PC-9 (cell line): ENCODE results near the gene AKAP7. TPM values are rescaled to one million over a fixed set of nuclear protein-coding genes. Genes with fewer than 3 reads are reported as not detected.

ENCODE experiments used
- BruUV-seq: library from RNA; stranded (reverse); fragments of 400-500 nt; replicated peaks from 2 replicates; lab custom pipeline; 2021; lab: Mats Ljungman, UMichigan
- CTCF ChIA-PET: fragments of 300-600 bp; sonication (Branson Sonifier 250); formaldehyde crosslinking; loops from one replicate; lab custom pipeline; 2022; ENCODE audit warnings: antibody characterized with exemption; lab: Charles Lee
- POLR2A ChIA-PET: fragments of 300-600 bp; sonication (Branson Sonifier 250); formaldehyde crosslinking; loops from one replicate; lab custom pipeline; 2022; ENCODE audit warnings: antibody characterized with exemption; ENCODE audit not compliant: unreplicated experiment; lab: Charles Lee
- DNase-seq, 2 experiments: peaks; one replicate each; pipeline versions ENCODE4 v3.0.0 to v3.0.0-alpha.2; 2015 to 2022; ENCODE audit warnings: mixed read lengths in 1 of 2
- H2AFZ ChIP-seq: fragments of 200-600 bp; sonication (generic); 2 replicates; pipeline ENCODE4 v1.8.1; 2017; ENCODE audit warnings: antibody characterized with exemption
- H3F3A ChIP-seq: fragments of 200-600 bp; sonication (generic); 2 replicates; pipeline ENCODE4 v1.8.1; 2017; ENCODE audit warnings: antibody characterized with exemption, mild to moderate bottlenecking, low read depth; ENCODE audit not compliant: insufficient read depth
- H3K27ac ChIP-seq: fragments of 200-600 bp; sonication (generic); 2 replicates; pipeline ENCODE4 v1.6.1; 2016; ENCODE audit warnings: mixed run types
- H3K27me3 ChIP-seq: fragments of 200-600 bp; sonication (generic); 2 replicates; pipeline ENCODE4 v1.6.1; 2016; ENCODE audit warnings: low read depth, mixed run types; ENCODE audit not compliant: insufficient read depth
- H3K36me3 ChIP-seq: fragments of 200-600 bp; sonication (generic); 2 replicates; pipeline ENCODE4 v1.6.1; 2016; ENCODE audit warnings: low read depth, mixed run types
- H3K4me1 ChIP-seq: fragments of 200-600 bp; sonication (generic); replicated peaks from 2 replicates; pipeline ENCODE4 v1.6.1; 2016; ENCODE audit warnings: mixed run types; ENCODE audit not compliant: insufficient read depth
- H3K4me2 ChIP-seq: fragments of 200-600 bp; sonication (generic); 2 replicates; pipeline ENCODE4 v1.6.1; 2017; ENCODE audit warnings: mixed run types
- H3K4me3 ChIP-seq: fragments of 200-600 bp; sonication (generic); 2 replicates; pipeline ENCODE4 v1.6.1; 2016; ENCODE audit warnings: mixed run types
- H3K79me2 ChIP-seq: fragments of 200-600 bp; sonication (generic); 2 replicates; pipeline ENCODE4 v1.6.1; 2017; ENCODE audit warnings: low read depth, mixed run types
- H3K9me2 ChIP-seq: fragments of 200-600 bp; sonication (generic); 2 replicates; pipeline ENCODE4 v1.8.1; 2017; ENCODE audit warnings: mild to moderate bottlenecking; ENCODE audit not compliant: insufficient read depth
- H3K9me3 ChIP-seq: fragments of 200-600 bp; sonication (generic); 2 replicates; pipeline ENCODE4 v1.8.1; 2016; ENCODE audit warnings: low read depth; ENCODE audit not compliant: insufficient read depth
- H4K20me1 ChIP-seq: fragments of 200-600 bp; sonication (generic); 2 replicates; pipeline ENCODE4 v1.8.1; 2017; ENCODE audit not compliant: insufficient read depth
- EZH2 ChIP-seq: fragments of 200-600 bp; sonication (generic); IDR thresholded peaks from 2 replicates; pipeline ENCODE4 v1.8.0; 2017; ENCODE audit warnings: antibody characterized with exemption, low read depth
- intact Hi-C: fragments of 100-400 bp; cut with micrococcal nuclease; formaldehyde crosslinking; loops from one replicate; pipeline ENCODE4 v1.10.0; 2022; ENCODE audit not compliant: unreplicated experiment
- total RNA-seq: library from RNA; stranded (reverse); gene quantifications from 2 replicates; pipeline ENCODE4 v1.2.3, GENCODE V29; 2021
- TF ChIP-seq, protein P1 (sequence below): fragments of 200-600 bp; sonication (generic); conservative IDR thresholded peaks from 2 replicates; pipeline ENCODE4 v1.6.1; 2017; ENCODE audit warnings: mixed run types, antibody characterized with exemption, mild to moderate bottlenecking, moderate library complexity

AKAP7 gene
- total RNA-seq, 1 experiment from 2014 or later, result 3.8 TPM

DNA sequence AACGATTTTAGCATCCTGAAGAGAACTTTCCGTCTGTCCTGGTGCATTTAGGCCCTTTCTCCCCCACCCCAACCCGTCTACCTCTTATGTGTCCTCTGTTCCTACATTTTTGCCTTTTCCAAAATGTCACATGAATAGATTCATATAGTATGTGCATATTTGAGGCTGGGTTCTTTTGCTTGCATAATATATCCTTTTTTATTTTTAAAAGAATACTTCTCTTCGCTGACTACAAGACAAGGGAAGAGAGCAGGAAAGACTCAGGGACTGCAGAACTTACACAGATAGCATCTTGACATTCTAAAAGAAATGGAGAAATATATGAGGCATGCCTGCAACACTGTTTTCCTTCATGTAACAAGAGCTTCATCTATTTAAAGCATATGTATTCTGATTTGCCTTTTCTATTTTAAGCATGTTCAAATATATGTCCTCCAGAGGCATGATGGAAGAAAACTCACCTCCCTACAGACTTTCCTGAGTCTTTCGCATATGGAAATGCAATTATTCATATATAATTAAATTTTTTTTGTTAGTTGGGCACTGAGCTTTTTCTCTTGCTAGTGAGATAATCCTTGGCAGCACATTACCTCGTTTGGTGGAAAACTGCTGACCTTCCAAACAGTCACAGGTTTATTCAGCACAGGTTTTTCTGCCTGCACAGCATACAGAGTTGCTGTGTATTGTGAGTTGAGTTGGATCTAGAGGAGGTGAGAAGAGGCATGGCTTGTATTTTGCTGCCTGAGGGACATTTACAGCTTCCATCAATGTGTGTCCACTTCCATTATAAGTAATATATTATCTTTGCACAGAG is 170.0 kb downstream of the AKAP7 start:
- ChIA-PET POLR2A (no interaction called here), CTCF (no interaction called here)
- no peak for DNase-seq
- Histone ChIP-seq H3F3A (no peaks in the 10 kb centered on the region), H4K20me1 (no peaks in the 10 kb centered on the region), H3K79me2 (no peaks in the 10 kb centered on the region), H3K27me3 (no peaks in the 10 kb centered on the region), H3K4me2 (no peak overlapping the region), H3K4me1 (no peaks in the 10 kb centered on the region), H3K27ac (no peak overlapping the region), H2AFZ (no peak overlapping the region), H3K36me3 (no peaks in the 10 kb centered on the region), H3K9me3 (no peaks in the 10 kb centered on the region), H3K9me2 (no peaks in the 10 kb centered on the region), H3K4me3 (no peak overlapping the region)
- no TSS peak for BruUV-seq
- TF ChIP-seq, protein P1, sequence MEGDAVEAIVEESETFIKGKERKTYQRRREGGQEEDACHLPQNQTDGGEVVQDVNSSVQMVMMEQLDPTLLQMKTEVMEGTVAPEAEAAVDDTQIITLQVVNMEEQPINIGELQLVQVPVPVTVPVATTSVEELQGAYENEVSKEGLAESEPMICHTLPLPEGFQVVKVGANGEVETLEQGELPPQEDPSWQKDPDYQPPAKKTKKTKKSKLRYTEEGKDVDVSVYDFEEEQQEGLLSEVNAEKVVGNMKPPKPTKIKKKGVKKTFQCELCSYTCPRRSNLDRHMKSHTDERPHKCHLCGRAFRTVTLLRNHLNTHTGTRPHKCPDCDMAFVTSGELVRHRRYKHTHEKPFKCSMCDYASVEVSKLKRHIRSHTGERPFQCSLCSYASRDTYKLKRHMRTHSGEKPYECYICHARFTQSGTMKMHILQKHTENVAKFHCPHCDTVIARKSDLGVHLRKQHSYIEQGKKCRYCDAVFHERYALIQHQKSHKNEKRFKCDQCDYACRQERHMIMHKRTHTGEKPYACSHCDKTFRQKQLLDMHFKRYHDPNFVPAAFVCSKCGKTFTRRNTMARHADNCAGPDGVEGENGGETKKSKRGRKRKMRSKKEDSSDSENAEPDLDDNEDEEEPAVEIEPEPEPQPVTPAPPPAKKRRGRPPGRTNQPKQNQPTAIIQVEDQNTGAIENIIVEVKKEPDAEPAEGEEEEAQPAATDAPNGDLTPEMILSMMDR, result no peak
- TF ChIP-seq EZH2, result no peak
- intact Hi-C loops, result no loop called here

DNA sequence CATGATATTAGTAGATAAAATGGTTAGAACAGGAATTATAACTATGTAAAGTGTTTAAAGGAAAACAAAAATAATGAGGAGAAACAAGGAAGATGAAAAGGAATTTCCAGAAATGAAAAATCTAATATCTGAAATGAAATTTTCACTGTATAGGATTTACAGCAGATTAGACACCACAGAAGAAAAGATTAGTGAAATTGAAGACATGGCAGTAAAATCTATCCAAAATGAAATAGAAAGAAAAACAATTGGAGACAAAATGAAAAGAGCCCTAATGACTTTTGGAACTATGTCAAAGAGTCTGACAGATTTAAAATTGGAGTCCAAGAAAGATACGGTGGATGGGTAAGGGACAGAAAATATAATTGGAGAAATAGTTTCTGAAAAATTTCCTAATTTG is 174.2 kb downstream of the AKAP7 start:
- intact Hi-C loops, result no loop called here
- no TSS peak for BruUV-seq
- Histone ChIP-seq H3F3A (no peaks in the 10 kb centered on the region), H3K27ac (no peak overlapping the region), H3K79me2 (no peaks in the 10 kb centered on the region), H4K20me1 (no peaks in the 10 kb centered on the region), H3K36me3 (no peaks in the 10 kb centered on the region), H3K4me2 (no peak overlapping the region), H3K9me2 (no peaks in the 10 kb centered on the region), H2AFZ (no peak overlapping the region), H3K9me3 (no peaks in the 10 kb centered on the region), H3K27me3 (no peaks in the 10 kb centered on the region), H3K4me1 (no peaks in the 10 kb centered on the region), H3K4me3 (no peak overlapping the region)
- ChIA-PET POLR2A (no interaction called here), CTCF (no interaction called here)
- no peak for DNase-seq
- no peak for TF ChIP-seq EZH2
- TF ChIP-seq, protein P1, result no peak

DNA sequence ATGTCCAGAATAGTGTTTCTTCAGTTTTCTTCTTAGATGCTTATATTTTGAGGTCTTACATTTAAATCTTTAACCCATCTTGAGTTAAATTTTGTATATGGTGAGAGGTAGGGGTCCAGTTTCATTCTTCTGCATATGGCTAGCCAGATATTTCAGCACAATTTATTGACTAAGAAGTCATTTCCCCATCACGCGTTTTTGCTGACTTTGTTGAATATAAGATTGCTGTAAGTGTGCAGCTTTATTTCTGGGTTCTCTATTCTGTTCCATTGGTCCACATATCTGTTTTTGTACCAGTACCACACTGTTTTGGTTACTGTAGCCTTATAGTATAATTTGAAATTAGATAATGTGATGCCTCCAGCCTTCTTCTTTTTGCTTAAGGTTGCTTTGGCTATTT is 179.6 kb downstream of the AKAP7 start:
- Histone ChIP-seq H3K4me1 (no peaks in the 10 kb centered on the region), H3K27me3 (no peaks in the 10 kb centered on the region), H3F3A (no peaks in the 10 kb centered on the region), H3K4me3 (no peak overlapping the region), H3K36me3 (no peaks in the 10 kb centered on the region), H3K9me2 (no peaks in the 10 kb centered on the region; the same call in 1 of the 2 replicates), H3K4me2 (no peak overlapping the region), H3K79me2 (no peaks in the 10 kb centered on the region), H2AFZ (no peak overlapping the region), H4K20me1 (no peaks in the 10 kb centered on the region), H3K9me3 (no peaks in the 10 kb centered on the region), H3K27ac (no peak overlapping the region)
- CTCF ChIA-PET, result no interaction called here
- POLR2A ChIA-PET, result no interaction called here
- intact Hi-C loops, result no loop called here
- no TSS peak for BruUV-seq
- no peak for TF ChIP-seq EZH2
- TF ChIP-seq, protein P1, result no peak
- no peak for DNase-seq
